HL-60 (cell line): Measurements from ENCODE around the gene PITPNM3.
A peak's percentile ranks its signal among the peaks of the same experiment; 100 is the strongest.

Source experiments
- DNase-seq, 2 experiments: peaks; one replicate each; pipeline ENCODE4 v3.0.0-alpha.2; 2010 to 2020; ENCODE audit warnings: low read depth in 1 of 2, low spot score in 1 of 2
- H3K27ac ChIP-seq: fragments of 250-450 bp; sonication (Bioruptor Pico); replicated peaks from 2 replicates; pipeline ENCODE4 v1.5.1; 2020; ENCODE audit warnings: mild to moderate bottlenecking, moderate library complexity
- H3K27me3 ChIP-seq: fragments of 250-450 bp; sonication (Bioruptor Pico); 2 replicates; pipeline ENCODE4 v1.5.1; 2021; ENCODE audit warnings: mild to moderate bottlenecking, moderate library complexity; ENCODE audit not compliant: insufficient read depth, poor library complexity, severe bottlenecking
- H3K4me3 ChIP-seq: replicated peaks from 2 replicates; pipeline ENCODE4 v1.5.1; 2011; ENCODE audit warnings: mild to moderate bottlenecking, control low read depth, low read length; ENCODE audit not compliant: insufficient read depth
- GABPA ChIP-seq: IDR thresholded peaks from 2 replicates; pipeline ENCODE4 v1.6.1; 2012; ENCODE audit warnings: low read depth
- POLR2AphosphoS5 ChIP-seq: IDR thresholded peaks from 2 replicates; pipeline ENCODE4 v1.6.1; 2012; ENCODE audit warnings: low read depth
- SPI1 ChIP-seq: IDR thresholded peaks from 2 replicates; pipeline ENCODE4 v1.6.1; 2012; ENCODE audit warnings: low read depth, mild to moderate bottlenecking, borderline replicate concordance
- TF ChIP-seq, protein P1 (sequence below): IDR thresholded peaks from one replicate; pipeline ENCODE4 v1.5.1; 2011; ENCODE audit warnings: low read length, control low read depth, inconsistent platforms; ENCODE audit not compliant: insufficient read depth
- TF ChIP-seq, protein P2 (sequence below): IDR thresholded peaks from 2 replicates; pipeline ENCODE4 v1.6.1; 2012; ENCODE audit warnings: low read depth; ENCODE audit not compliant: insufficient replicate concordance

The PITPNM3 gene

DNA sequence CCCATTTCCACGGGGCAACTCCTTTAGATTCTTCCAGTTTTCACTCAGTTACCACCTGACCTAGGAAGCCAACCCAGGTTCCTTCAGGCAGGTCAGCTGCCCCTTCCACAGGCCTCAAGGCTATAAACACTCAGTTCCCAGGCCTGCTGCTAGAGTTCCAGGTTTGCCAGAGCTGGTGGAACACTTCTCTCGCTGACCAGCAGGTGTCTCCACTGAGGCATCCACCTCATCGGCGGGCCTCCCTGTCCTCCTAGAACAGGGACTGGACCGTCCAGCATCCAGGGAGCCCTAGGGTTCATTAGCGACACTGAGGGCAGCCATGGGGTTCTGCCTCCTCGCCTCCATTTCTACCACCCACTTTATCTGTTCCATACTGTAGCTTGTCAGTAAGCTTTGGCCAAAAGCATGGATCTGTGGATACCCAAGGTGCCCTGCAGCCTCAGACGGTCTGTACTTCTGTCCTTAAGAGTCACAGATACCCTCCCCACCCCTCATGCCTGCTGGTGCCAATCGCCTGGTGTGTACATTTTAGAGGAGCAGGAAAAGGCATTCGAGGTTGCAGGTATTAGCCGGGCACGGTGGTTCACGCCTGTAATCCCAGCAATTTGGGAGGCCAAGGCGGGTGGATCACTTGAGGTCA, 83.1 kb downstream of the PITPNM3 start:
- TF ChIP-seq POLR2AphosphoS5 = no peak
- no peak for TF ChIP-seq SPI1
- no peak for TF ChIP-seq GABPA
- TF ChIP-seq, protein P1, sequence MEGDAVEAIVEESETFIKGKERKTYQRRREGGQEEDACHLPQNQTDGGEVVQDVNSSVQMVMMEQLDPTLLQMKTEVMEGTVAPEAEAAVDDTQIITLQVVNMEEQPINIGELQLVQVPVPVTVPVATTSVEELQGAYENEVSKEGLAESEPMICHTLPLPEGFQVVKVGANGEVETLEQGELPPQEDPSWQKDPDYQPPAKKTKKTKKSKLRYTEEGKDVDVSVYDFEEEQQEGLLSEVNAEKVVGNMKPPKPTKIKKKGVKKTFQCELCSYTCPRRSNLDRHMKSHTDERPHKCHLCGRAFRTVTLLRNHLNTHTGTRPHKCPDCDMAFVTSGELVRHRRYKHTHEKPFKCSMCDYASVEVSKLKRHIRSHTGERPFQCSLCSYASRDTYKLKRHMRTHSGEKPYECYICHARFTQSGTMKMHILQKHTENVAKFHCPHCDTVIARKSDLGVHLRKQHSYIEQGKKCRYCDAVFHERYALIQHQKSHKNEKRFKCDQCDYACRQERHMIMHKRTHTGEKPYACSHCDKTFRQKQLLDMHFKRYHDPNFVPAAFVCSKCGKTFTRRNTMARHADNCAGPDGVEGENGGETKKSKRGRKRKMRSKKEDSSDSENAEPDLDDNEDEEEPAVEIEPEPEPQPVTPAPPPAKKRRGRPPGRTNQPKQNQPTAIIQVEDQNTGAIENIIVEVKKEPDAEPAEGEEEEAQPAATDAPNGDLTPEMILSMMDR = peak; percentile 69
- TF ChIP-seq, protein P2, sequence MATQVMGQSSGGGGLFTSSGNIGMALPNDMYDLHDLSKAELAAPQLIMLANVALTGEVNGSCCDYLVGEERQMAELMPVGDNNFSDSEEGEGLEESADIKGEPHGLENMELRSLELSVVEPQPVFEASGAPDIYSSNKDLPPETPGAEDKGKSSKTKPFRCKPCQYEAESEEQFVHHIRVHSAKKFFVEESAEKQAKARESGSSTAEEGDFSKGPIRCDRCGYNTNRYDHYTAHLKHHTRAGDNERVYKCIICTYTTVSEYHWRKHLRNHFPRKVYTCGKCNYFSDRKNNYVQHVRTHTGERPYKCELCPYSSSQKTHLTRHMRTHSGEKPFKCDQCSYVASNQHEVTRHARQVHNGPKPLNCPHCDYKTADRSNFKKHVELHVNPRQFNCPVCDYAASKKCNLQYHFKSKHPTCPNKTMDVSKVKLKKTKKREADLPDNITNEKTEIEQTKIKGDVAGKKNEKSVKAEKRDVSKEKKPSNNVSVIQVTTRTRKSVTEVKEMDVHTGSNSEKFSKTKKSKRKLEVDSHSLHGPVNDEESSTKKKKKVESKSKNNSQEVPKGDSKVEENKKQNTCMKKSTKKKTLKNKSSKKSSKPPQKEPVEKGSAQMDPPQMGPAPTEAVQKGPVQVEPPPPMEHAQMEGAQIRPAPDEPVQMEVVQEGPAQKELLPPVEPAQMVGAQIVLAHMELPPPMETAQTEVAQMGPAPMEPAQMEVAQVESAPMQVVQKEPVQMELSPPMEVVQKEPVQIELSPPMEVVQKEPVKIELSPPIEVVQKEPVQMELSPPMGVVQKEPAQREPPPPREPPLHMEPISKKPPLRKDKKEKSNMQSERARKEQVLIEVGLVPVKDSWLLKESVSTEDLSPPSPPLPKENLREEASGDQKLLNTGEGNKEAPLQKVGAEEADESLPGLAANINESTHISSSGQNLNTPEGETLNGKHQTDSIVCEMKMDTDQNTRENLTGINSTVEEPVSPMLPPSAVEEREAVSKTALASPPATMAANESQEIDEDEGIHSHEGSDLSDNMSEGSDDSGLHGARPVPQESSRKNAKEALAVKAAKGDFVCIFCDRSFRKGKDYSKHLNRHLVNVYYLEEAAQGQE = no peak
- H3K27me3 ChIP-seq = no peaks in the 10 kb centered on the region
- H3K4me3 ChIP-seq = no peak overlapping the region
- peak; percentile 4 to 36 for DNase-seq
- H3K27ac ChIP-seq = no peak overlapping the region

DNA sequence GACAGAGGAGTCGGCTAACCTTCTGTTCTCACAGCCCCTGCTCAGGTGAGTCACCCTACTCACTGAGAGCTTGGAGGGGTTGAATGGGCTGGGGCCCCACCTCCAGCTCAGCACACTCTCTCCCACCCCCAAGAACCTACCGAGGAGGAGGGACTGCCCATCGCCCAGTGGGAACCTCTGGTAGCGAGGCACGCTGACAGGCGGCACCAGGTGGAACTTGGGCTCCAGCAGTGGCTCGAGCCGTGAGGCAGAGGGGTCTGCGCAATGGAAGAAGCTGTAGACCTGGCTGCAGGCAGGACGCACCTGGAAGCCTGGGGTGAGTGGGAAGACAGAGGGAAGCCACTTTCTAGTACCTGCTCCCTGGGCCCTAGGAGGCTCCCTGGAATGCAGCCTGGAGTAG, 83.8 kb downstream of the PITPNM3 start:
- H3K4me3 ChIP-seq = no peak overlapping the region
- H3K27me3 ChIP-seq = no peaks in the 10 kb centered on the region
- TF ChIP-seq, protein P2 = no peak
- no peak for TF ChIP-seq GABPA
- no peak for TF ChIP-seq POLR2AphosphoS5
- TF ChIP-seq SPI1 = no peak
- TF ChIP-seq, protein P1 = no peak
- H3K27ac ChIP-seq = no peak overlapping the region
- no peak for DNase-seq

DNA sequence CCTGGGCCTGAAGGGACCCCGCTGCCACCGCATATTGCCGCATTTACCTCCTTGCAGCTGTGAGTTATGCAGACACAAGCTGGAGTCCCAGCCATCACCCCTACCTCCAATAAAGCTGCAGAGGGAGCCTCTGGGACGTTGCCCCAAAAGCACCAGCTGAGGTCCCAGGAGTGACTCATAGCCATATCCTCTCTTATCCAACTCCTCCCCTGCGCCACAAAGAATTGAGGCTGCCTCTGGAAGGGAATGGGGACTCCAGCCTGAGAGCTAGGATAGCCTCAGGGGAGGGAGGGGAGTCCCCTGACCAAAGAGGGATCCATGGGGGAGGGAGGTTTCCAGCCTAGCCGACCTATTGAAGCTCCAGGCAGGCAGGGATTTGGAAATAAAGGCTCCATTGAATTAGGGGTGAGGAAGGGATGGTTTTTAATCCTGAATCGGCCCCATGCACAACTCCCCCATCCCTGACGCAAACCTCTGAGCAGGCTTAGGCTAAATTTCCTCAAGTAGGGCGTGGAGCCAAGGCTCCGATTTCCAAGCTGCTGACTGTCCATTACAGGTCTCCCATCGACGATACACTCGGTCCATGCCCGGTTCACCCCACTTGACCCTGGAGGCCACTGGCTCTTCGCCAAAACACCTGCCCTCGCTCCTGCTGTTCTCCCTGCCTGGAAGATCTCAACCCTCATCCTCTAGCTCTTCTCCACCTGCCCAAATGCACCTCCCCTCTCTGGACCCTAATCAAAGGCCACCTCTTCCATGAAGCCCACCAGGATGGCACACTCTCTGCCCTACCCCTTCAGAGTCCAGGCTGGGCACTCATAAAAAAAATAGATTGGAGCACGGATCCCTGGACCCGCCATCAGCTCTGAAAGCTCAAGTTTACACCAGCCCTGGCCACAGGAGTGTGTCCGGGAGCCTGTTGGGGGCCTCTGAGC, 84.6 kb downstream of the PITPNM3 start:
- H3K27ac ChIP-seq = no peak overlapping the region
- TF ChIP-seq, protein P2 = no peak
- no peak for TF ChIP-seq GABPA
- no peak for DNase-seq

More for the DNA sequence above, 84.6 kb downstream of the PITPNM3 start:
- no peak overlapping the region for H3K4me3 ChIP-seq
- H3K27me3 ChIP-seq = no peaks in the 10 kb centered on the region
